ENCODE results near the gene CACNA1C. TPM values are rescaled to one million over a fixed set of nuclear protein-coding genes. Genes with fewer than 3 reads are reported as not detected.

The CACNA1C gene
- total RNA-seq, 1 experiment from 2014 or later, result not detected

GRCh38 chr12:2289525-2289924 lies 236.7 kb downstream of the CACNA1C start:
- no peaks in the 10 kb centered on the region for H3K9me3 ChIP-seq (ENCODE audit: insufficient read depth, low read depth)
- no peaks in the 10 kb centered on the region for H3K9me2 ChIP-seq (ENCODE audit: insufficient read depth)
- intact Hi-C loops (cut with micrococcal nuclease; ENCODE audit: unreplicated experiment), result no loop called here
- DNase-seq, result no peak
- H2AFZ ChIP-seq, result no peak overlapping the region
- no peaks in the 10 kb centered on the region for H3K79me2 ChIP-seq (ENCODE audit: low read depth)
- no peak overlapping the region for H3K4me3 ChIP-seq
- CTCF ChIA-PET, result no interaction called here
- H3K36me3 ChIP-seq (ENCODE audit: low read depth), result no peaks in the 10 kb centered on the region
- POLR2A ChIA-PET (ENCODE audit: unreplicated experiment), result no interaction called here
- no peak overlapping the region for H3K27ac ChIP-seq
- no peak for TF ChIP-seq EZH2 (IDR thresholded peaks at IDR 0.05; ENCODE audit: low read depth)
- no peak for TF ChIP-seq CTCF (conservative IDR thresholded peaks at IDR 0.05)
- no peaks in the 10 kb centered on the region for H3F3A ChIP-seq (ENCODE audit: insufficient read depth, low read depth)
- no peaks in the 10 kb centered on the region for H3K4me1 ChIP-seq (replicated peaks; ENCODE audit: insufficient read depth)
- H3K4me2 ChIP-seq, result no peak overlapping the region
- no peaks in the 10 kb centered on the region for H4K20me1 ChIP-seq (ENCODE audit: insufficient read depth)
- no TSS peak for BruUV-seq (replicated peaks)
- H3K27me3 ChIP-seq (ENCODE audit: insufficient read depth, low read depth), result peaks cover 80% of the 10 kb centered on the region

GRCh38 chr12:2290091-2290490 lies 237.3 kb downstream of the CACNA1C start:
- Histone ChIP-seq H3K27ac (no peak overlapping the region), H3K79me2 (ENCODE audit: low read depth) (no peaks in the 10 kb centered on the region), H3F3A (ENCODE audit: insufficient read depth, low read depth) (no peaks in the 10 kb centered on the region), H4K20me1 (ENCODE audit: insufficient read depth) (no peaks in the 10 kb centered on the region), H3K9me3 (ENCODE audit: insufficient read depth, low read depth) (no peaks in the 10 kb centered on the region), H3K36me3 (ENCODE audit: low read depth) (no peaks in the 10 kb centered on the region), H3K4me3 (no peak overlapping the region), H3K27me3 (ENCODE audit: insufficient read depth, low read depth) (peaks cover 79% of the 10 kb centered on the region), H3K9me2 (ENCODE audit: insufficient read depth) (no peaks in the 10 kb centered on the region), H2AFZ (no peak overlapping the region), H3K4me1 (replicated peaks; ENCODE audit: insufficient read depth) (no peaks in the 10 kb centered on the region), H3K4me2 (no peak overlapping the region)
- intact Hi-C loops (cut with micrococcal nuclease; ENCODE audit: unreplicated experiment), result no loop called here
- TF ChIP-seq CTCF (conservative IDR thresholded peaks at IDR 0.05) (no peak), EZH2 (IDR thresholded peaks at IDR 0.05; ENCODE audit: low read depth) (no peak)
- no peak for DNase-seq
- BruUV-seq (replicated peaks), result no TSS peak
- CTCF ChIA-PET, result no interaction called here
- POLR2A ChIA-PET (ENCODE audit: unreplicated experiment), result no interaction called here

- BruUV-seq (replicated peaks), result no TSS peak
- Histone ChIP-seq H3K9me3 (ENCODE audit: insufficient read depth, low read depth) (no peaks in the 10 kb centered on the region), H3K4me2 (no peak overlapping the region), H3K9me2 (ENCODE audit: insufficient read depth) (no peaks in the 10 kb centered on the region), H2AFZ (no peak overlapping the region), H3F3A (ENCODE audit: insufficient read depth, low read depth) (no peaks in the 10 kb centered on the region), H3K79me2 (ENCODE audit: low read depth) (no peaks in the 10 kb centered on the region), H3K4me1 (replicated peaks; ENCODE audit: insufficient read depth) (no peaks in the 10 kb centered on the region), H4K20me1 (ENCODE audit: insufficient read depth) (no peaks in the 10 kb centered on the region), H3K4me3 (no peak overlapping the region), H3K27ac (no peak overlapping the region), H3K27me3 (ENCODE audit: insufficient read depth, low read depth) (peaks cover 79% of the 10 kb centered on the region), H3K36me3 (ENCODE audit: low read depth) (no peaks in the 10 kb centered on the region)
- intact Hi-C loops (cut with micrococcal nuclease; ENCODE audit: unreplicated experiment), result no loop called here
- TF ChIP-seq EZH2 (IDR thresholded peaks at IDR 0.05; ENCODE audit: low read depth) (no peak), CTCF (conservative IDR thresholded peaks at IDR 0.05) (no peak)
- ChIA-PET POLR2A (ENCODE audit: unreplicated experiment) (interaction anchor here (0.5 kb wide), 1 partner anchor 96 kb away, joined by 6 read pairs; no protein-coding TSS in a partner anchor), CTCF (no interaction called here)
- no peak for DNase-seq
Observed at GRCh38 chr12:2290516-2291065, 237.8 kb downstream of the CACNA1C start.

Measured in PC-9 (cell line).